ENCODE results near the gene ANKFN1. TPM values are rescaled to one million over a fixed set of nuclear protein-coding genes. Genes with fewer than 3 reads are reported as not detected.
"Not testable (repeated sequence)": the region's sequence is repeated elsewhere in the genome, so short reads cannot be mapped to it uniquely, and the experiment has no call there.

ANKFN1 gene
- total RNA-seq, 4 donors from 2014 or later: 0.16 to 0.27 TPM; not detected in 2

GRCh38 chr17:56392321-56392720 is 239.0 kb downstream of the ANKFN1 start:
- H3K27ac ChIP-seq: no peak overlapping the region
- H3K36me3 ChIP-seq: no peaks in the 10 kb centered on the region
- no peak for ATAC-seq
- H3K4me3 ChIP-seq: no peak overlapping the region
- no peak for DNase-seq
- no peaks in the 10 kb centered on the region for H3K9me3 ChIP-seq
- H3K4me1 ChIP-seq: no peaks in the 10 kb centered on the region
- TF ChIP-seq POLR2A (IDR thresholded peaks at IDR 0.05) (no peak), CTCF (IDR thresholded peaks at IDR 0.05 in 4 of 5, conservative IDR thresholded peaks at IDR 0.05 in 1 of 5) (no peak)
- in situ Hi-C loops (cut with MboI; ENCODE audit: low sequenced_read_pairs in 4 of 4): no loop called here
- H3K27me3 ChIP-seq: no peaks in the 10 kb centered on the region
- intact Hi-C loops (cut with DNase I; ENCODE audit: low total_unique reads): no loop called here

- intact Hi-C loops (cut with DNase I; ENCODE audit: low total_unique reads) (no loop called here), in situ Hi-C loops (cut with MboI; ENCODE audit: low sequenced_read_pairs in 4 of 4) (no loop called here)
- no peaks in the 10 kb centered on the region for H3K36me3 ChIP-seq
- ATAC-seq (no peak), DNase-seq (no peak)
- H3K4me3 ChIP-seq: no peak overlapping the region
- H3K27ac ChIP-seq: no peak overlapping the region
- TF ChIP-seq CTCF (IDR thresholded peaks at IDR 0.05 in 4 of 5, conservative IDR thresholded peaks at IDR 0.05 in 1 of 5) (no peak), POLR2A (IDR thresholded peaks at IDR 0.05) (no peak)
- no peaks in the 10 kb centered on the region for H3K4me1 ChIP-seq
- H3K27me3 ChIP-seq: no peaks in the 10 kb centered on the region
- no peaks in the 10 kb centered on the region for H3K9me3 ChIP-seq
Measured at GRCh38 chr17:56393156-56393555, 239.9 kb downstream of the ANKFN1 start.

DNA sequence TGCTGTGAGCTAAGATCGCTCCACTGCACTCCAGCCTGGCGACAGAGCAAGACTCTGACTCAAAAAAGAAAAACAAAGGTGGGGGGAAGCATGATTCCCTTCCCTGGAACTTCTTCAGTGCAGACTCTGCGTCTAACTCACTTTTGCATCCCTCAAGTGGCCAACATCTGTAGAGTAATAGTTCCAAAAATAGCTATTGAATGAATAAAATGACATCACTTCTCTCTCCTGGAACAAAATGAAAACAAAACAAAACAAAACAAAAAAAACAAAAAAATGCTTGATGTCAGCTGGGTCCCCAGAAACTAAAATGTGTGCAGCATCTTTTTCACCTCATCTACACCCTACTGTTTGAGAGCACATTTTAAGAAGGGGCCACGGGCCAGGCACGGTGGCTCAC is 242.5 kb downstream of the ANKFN1 start:
- in situ Hi-C loops (cut with MboI; ENCODE audit: low sequenced_read_pairs in 4 of 4): no loop called here
- no peak for ATAC-seq

DNA sequence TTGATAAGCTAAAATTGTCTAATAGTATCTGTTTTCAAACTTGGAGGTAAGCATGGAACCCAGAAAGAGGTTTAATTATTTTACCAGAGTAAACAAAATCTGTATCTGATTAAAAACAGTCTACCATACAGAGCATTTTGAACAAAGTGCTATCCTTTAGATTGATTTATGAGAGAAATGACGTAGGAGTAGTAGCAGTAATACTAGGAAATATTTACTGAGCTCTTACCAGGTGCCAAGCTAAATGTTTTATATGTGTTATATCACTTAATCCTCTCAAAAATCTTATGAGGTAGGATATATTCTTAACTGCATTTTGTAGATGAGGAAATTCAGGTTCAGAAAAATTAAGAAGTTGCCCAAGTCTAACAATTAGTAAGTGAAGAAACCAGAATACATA is 253.8 kb downstream of the ANKFN1 start:
- ATAC-seq: no peak
- Histone ChIP-seq H3K36me3 (no peaks in the 10 kb centered on the region), H3K9me3 (no peaks in the 10 kb centered on the region), H3K4me1 (no peaks in the 10 kb centered on the region), H3K27me3 (no peaks in the 10 kb centered on the region), H3K4me3 (no peak overlapping the region), H3K27ac (no peak overlapping the region)
- TF ChIP-seq POLR2A (IDR thresholded peaks at IDR 0.05) (no peak), CTCF (IDR thresholded peaks at IDR 0.05 in 4 of 5, conservative IDR thresholded peaks at IDR 0.05 in 1 of 5) (no peak)
- in situ Hi-C loops (cut with MboI; ENCODE audit: low sequenced_read_pairs in 4 of 4): loop anchor here in 1 of 4 donors (25.0 kb wide), 1 partner anchor 295 kb away; no protein-coding TSS in a partner anchor
- intact Hi-C loops (cut with DNase I; ENCODE audit: low total_unique reads): no loop called here
- no peak for DNase-seq

More for the DNA sequence above, 242.5 kb downstream of the ANKFN1 start:
- Histone ChIP-seq H3K27ac (no peak overlapping the region), H3K4me3 (no peak overlapping the region), H3K36me3 (no peaks in the 10 kb centered on the region), H3K9me3 (no peaks in the 10 kb centered on the region), H3K4me1 (no peaks in the 10 kb centered on the region), H3K27me3 (no peaks in the 10 kb centered on the region)
- DNase-seq: no peak
- TF ChIP-seq CTCF (IDR thresholded peaks at IDR 0.05 in 4 of 5, conservative IDR thresholded peaks at IDR 0.05 in 1 of 5): no peak
- no peak for TF ChIP-seq POLR2A (IDR thresholded peaks at IDR 0.05)
- intact Hi-C loops (cut with DNase I; ENCODE audit: low total_unique reads): no loop called here

- ATAC-seq; H3K36me3 ChIP-seq; H3K9me3 ChIP-seq; DNase-seq; H3K4me1 ChIP-seq; H3K27ac ChIP-seq; H3K27me3 ChIP-seq; intact Hi-C loops (cut with DNase I; ENCODE audit: low total_unique reads); H3K4me3 ChIP-seq: not testable (repeated sequence)
- in situ Hi-C loops (cut with MboI; ENCODE audit: low sequenced_read_pairs in 4 of 4): loop anchor here in 1 of 4 donors (25.0 kb wide), 1 partner anchor 300 kb away; no protein-coding TSS in a partner anchor
Measured at GRCh38 chr17:56412356-56412755, 259.1 kb downstream of the ANKFN1 start.
